GM18502 (cell line): ENCODE data around the gene WFDC5.

Source experiments
- ATAC-seq: cut with Tn5 transposase; IDR thresholded peaks from one replicate; pipeline ENCODE4 v1.9.1; 2021; ENCODE audit warnings: mild to moderate bottlenecking; ENCODE audit not compliant: unreplicated experiment, poor library complexity

WFDC5 gene

DNA sequence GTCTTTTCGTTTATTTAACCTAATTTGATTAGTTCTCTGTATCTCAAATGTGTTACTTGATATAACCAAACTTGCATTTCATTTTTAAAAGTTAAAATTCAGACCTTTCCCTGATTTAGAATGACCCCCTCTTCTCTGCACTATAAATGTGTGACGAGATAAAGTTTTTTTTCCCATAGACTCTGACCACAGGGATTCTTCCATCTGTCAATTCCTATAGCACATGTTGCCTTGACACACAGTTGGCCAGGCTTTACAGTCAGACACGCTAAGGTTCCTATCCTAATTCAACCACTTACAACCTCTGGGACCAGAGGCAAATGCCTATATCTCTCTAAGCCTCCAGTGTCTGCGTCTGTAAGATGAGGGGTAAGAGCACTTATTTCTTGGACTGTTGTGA, 54.7 kb downstream of the WFDC5 start:
- ATAC-seq = no peak
